Measurements from ENCODE around the gene GDF11.

The GDF11 gene

DNA sequence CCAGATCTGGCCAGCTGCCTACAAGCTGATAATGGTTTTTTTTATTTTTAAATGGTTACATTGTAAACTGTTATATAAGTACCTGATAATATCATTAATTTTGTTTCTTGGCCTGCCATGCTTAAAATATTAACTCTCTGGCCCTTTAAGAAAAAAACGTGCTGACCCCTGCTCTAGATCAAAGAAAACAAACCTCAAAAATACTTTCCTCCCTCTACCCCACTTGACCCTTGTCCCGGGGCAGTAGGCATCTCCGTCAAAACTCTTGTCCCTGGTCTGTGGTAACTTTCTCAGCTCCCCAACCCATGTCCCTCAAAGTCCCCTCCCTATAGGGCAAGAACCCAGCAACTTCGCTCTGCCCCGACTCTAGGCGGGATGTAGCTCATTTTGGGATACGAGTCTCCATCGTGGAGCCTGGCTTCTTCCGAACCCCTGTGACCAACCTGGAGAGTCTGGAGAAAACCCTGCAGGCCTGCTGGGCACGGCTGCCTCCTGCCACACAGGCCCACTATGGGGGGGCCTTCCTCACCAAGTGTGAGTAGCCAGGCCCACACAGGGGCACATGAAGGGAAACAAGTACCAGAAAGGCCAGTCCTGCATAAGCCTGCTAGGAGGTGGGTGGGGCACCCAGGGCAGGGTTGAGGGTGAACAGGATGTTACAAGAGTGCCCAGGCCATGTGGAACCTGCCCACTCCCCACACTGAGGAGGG, 19.3 kb upstream of the GDF11 start:
- DNase-seq (ENCODE audit: low spot score) = no peak

- no peak for DNase-seq (ENCODE audit: low spot score)
These were observed 18.5 kb upstream of the GDF11 start for GRCh38 chr12:55724226-55724939.

DNA sequence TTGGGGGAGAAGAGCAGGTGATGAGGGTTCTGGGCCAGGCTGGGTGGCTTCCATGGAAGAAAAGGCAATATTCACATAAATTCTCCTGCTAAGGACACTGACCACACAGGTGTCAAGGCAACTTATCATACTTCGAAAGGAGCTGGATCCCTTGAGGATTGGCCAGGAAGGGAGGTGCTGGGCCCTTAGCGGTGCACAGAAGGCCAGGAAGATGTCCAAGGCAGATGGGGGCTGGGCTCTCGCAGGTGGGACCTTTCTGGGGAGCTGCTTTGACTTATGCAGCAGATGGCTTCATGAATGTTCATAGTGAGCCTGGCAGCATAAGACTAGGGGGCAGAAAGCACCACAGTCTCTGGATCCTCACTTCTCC, 18.0 kb upstream of the GDF11 start:
- no peak for DNase-seq (ENCODE audit: low spot score)

DNA sequence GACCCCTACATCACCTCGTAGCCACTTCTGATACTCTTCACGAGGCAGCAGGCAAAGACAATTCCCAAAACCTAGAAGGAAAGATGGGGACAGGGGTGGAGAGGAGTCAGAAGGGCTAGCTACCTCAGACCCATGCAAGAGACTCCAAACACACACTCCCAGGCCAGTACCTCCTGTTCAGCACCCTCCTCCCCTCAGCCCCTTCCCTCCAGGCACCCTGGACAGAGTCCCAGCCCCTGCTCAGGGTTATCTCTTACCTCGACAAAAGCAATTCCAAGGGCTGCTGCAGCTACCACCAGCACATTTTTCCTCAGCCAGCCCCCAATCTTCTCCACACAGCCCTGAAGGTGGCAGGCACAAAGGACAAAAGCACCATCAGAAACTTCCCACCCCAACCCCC, 17.4 kb upstream of the GDF11 start:
- DNase-seq (ENCODE audit: low spot score) = no peak

GRCh38 chr12:55726971-55727370, 16.0 kb upstream of the GDF11 start:
- no peak for DNase-seq (ENCODE audit: low spot score)

- DNase-seq (ENCODE audit: low spot score) = no peak
These were observed 15.2 kb upstream of the GDF11 start for GRCh38 chr12:55727643-55728185.

DNA sequence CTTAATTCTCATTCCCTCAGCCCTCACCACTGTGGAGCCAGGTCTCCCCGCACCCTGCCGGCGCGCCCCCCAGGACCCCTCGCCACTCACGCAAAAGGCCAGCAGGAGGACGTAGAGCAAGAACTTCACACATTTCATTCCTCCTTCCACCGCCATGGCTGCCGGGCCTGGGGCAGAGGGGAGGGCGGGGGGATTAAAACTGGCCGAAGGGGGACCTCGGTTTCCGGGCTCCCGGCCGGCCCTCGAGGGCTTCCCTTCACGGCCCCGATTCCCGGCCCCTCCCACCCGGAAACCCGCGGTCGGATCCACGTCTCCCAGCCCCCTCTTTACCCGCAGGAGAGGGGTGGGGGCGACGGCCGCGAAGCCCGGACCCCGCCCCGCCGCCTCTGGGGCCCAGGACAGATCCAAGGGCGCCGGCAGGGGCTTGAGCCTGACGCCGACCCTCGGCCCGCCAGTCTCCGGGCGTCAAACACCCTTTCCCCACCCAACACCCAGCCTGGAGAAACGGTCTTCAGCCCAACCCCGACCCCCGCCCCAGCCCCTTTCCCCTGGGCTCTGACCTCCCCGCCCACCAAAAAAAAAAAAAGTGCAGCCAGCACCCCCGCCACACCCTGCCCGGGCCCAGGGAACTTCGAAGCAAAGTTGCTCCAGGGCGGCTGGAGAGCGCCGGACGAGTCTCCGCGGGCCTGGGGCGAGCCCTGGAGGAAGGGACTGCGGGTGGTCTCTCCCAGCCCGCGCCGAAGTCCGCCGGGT, 14.6 kb upstream of the GDF11 start:
- DNase-seq (ENCODE audit: low spot score) = peak; percentile 68

GRCh38 chr12:55728939-55729818, 13.7 kb upstream of the GDF11 start, which contains the start of gene CD63:
Gene CD63, minus strand, starts transcription at chr12:55729009. Its CDS starts 668 bp downstream, at chr12:55728341.
- DNase-seq (ENCODE audit: low spot score) = peak; percentile 95

DNA sequence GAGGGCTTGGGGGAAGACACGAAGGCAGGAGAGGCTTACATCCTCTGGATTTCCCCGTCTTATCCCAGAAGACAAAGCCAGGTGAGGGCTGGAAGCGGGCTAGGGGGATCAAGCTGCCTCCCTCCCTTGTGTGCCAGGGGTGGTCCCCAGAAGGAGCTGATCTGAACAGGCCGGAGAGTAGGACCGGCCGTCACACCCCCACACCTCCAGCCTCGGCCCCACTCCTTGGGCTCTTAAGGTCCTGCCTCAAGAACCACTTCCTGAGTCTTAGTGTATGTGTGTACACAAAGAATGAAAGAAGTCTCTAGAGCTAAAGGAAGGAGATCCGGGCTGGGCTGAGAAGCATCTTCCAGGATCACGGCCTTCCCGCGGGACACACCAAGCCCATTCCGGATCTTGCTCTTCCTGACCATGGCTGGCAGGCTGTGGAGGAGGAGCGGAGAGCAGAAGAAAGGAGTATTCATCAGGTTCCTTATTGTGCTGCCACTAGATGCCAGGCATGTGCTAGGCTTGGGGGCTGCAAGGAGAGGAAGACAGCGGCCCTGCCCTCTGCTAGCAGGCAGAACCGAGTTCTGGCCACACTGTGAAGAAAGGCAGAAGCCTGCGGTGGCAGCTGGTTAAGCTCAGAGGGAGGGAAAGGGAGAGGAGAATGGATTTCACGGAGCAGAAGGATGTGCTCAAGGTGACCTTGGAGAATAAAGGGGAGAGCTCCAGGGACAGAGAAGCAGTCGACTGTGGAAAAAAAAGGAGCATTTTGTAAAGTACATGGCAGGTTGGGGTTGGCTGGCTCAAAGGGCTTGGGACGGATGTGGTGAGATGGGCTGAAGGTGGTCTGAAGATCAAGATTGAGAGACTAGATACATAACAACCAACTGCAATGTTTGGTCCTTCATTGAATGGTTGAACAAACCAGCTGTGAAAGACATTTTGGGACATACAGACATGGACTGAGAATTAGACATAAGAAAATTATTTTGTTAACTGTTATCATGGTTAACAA, 12.8 kb upstream of the GDF11 start:
- DNase-seq (ENCODE audit: low spot score) = no peak

- DNase-seq (ENCODE audit: low spot score) = no peak
These were observed 10.6 kb upstream of the GDF11 start for GRCh38 chr12:55732288-55732687.

DNA sequence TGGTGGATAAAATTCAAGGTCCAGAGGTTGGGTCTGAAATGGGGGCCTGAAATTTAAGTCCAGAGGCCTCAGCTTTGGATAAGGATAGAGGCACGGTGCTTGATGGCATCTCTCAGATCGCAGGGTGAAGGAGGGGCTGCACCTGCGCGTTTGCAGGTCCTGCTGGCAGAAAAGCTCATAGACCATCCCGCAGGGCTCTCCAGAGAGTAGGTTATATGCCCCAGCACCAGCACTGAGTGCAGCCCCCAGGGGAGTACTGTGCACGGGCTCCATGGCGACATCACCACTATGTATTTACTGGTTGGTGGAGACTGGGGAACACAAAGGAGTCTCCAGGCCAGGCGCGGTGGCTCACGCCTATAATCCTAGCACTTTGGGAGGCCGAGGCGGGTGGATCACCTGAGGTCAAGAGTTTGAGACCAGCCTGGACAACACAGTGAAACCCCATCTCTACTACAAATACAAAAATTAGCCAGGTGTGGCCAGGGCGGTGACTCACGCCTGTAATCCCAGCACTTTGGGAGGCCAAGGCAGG, 9.8 kb upstream of the GDF11 start:
- no peak for DNase-seq (ENCODE audit: low spot score)

DNA sequence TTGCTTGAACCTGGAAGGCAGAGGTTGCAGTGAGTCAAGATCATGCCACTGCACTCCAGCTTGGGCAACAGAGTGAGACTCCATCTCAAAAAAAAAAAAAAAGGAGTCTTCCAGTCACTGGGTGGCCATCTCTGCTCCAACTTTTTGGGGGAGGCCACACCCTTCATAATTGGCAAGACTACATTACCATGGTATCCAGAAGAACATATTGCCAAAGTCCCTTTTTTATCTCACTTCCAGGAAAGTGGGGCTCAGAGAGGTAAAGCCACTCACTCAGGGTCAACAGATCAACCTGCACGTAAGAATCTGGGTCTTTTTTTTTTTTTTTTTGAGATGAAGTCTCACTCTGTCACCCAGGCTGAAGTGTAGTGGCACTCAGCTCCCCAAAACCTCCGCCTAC, 9.1 kb upstream of the GDF11 start:
- no peak for DNase-seq (ENCODE audit: low spot score)

- DNase-seq (ENCODE audit: low spot score) = no peak
These were observed 8.3 kb upstream of the GDF11 start for GRCh38 chr12:55734595-55734994.

- DNase-seq (ENCODE audit: low spot score) = no peak
These were observed 6.8 kb upstream of the GDF11 start for GRCh38 chr12:55736076-55736475.

DNA sequence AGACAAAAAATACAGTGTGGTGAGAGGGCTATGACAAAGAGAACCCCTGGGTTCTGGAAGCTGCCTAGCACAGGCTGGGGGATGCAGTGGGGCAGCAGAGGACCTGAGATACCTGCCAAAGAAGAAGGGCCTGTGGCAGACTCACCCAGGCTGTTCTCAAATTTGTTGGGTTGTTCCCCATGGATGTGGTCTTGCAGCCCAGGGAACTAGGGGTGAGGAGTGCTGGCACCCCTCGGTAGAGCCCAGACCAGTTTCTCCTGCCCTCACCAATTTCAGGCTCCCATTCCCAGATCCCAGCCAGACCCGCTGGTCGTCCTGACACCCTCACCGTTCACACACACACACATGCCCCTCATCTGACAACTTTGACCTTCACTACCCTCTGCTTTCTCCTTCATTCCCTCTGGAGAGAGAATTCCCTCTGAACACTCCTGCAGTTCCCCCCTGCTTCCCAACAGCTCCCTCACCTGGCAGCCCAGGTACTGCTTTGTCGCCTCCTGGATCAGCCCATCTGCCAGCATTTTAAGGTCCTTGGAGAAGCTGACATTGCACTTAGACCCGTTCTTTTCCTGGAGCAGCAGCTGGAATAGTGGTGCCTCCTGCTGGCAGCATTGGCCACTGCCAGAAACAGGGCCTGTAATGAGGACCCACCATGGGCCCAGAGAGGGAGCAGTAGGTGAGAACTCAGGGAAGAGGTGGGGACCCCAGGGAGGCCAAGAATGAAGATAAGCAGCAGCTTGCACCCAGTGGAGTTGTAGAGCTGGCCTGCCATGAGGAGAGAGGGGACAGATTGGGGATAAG, 5.9 kb upstream of the GDF11 start:
- peak; percentile 82 for DNase-seq (ENCODE audit: low spot score)

- no peak for DNase-seq (ENCODE audit: low spot score)
These were observed 5.3 kb upstream of the GDF11 start for GRCh38 chr12:55737581-55738122.

GRCh38 chr12:55738123-55739024, 4.5 kb upstream of the GDF11 start:
- DNase-seq (ENCODE audit: low spot score) = peak; percentile 74

- DNase-seq (ENCODE audit: low spot score) = no peak
These were observed 3.9 kb upstream of the GDF11 start for GRCh38 chr12:55739025-55739378.

Measured in iPS-NIHi11 (cell line).